Epithelial cell of alveolus of lung (primary cell): ENCODE measurements around the gene PCDH1. TPM values are rescaled to one million over a fixed set of nuclear protein-coding genes. Genes with fewer than 3 reads are reported as not detected.

Experiments used
- total RNA-seq: library from RNA; depleted of rRNA; stranded (reverse); fragments of >200 nt; gene quantifications from 2 replicates; pipeline ENCODE4 v1.2.1, GENCODE V29; 2015

Gene PCDH1
- 1.4 and 7.4 TPM in 2 replicates for total RNA-seq

GRCh38 chr5:141878186-141878710 is at the start of gene PCDH1:
TSS of gene PCDH1 (minus strand) at chr5:141878410. CDS start at chr5:141878262, 148 bp downstream.

GRCh38 chr5:141923448-141924313 is 45.5 kb upstream of the PCDH1 start, which contains the start of gene DELE1:
TSS of gene DELE1 (plus strand) at chr5:141923871. CDS start at chr5:141923942, 71 bp downstream.

Other genes with a start within 250 kb of the PCDH1 start
- gene HDAC3, start 241.6 kb downstream of the PCDH1 start, total RNA-seq = 49.8 and 53.3 TPM in 2 replicates
- gene RELL2, start 241.4 kb downstream of the PCDH1 start, total RNA-seq = 2.4 and 3.7 TPM in 2 replicates
- gene FCHSD1, start 227.0 kb downstream of the PCDH1 start, total RNA-seq = 11.1 and 12.2 TPM in 2 replicates
- gene ARAP3, start 196.2 kb downstream of the PCDH1 start, total RNA-seq = 8.0 and 16.4 TPM in 2 replicates
- gene DELE1, start 45.5 kb upstream of the PCDH1 start, total RNA-seq = 35.0 and 75.5 TPM in 2 replicates
- 0.64 and 1.3 TPM in 2 replicates for gene PCDH12, start 79.8 kb upstream of the PCDH1 start, total RNA-seq
- 33.7 and 58.6 TPM in 2 replicates for gene RNF14, start 90.7 kb upstream of the PCDH1 start, total RNA-seq
- 31.3 and 52.8 TPM in 2 replicates for gene GNPDA1, start 134.6 kb upstream of the PCDH1 start, total RNA-seq
- gene NDFIP1, start 230.4 kb upstream of the PCDH1 start, total RNA-seq = 53.7 and 62.3 TPM in 2 replicates